ENCODE measurements around the gene ZNF775.
"Not testable (repeated sequence)": the region's sequence is repeated elsewhere in the genome, so short reads cannot be mapped to it uniquely, and the experiment has no call there.

Gene ZNF775

DNA sequence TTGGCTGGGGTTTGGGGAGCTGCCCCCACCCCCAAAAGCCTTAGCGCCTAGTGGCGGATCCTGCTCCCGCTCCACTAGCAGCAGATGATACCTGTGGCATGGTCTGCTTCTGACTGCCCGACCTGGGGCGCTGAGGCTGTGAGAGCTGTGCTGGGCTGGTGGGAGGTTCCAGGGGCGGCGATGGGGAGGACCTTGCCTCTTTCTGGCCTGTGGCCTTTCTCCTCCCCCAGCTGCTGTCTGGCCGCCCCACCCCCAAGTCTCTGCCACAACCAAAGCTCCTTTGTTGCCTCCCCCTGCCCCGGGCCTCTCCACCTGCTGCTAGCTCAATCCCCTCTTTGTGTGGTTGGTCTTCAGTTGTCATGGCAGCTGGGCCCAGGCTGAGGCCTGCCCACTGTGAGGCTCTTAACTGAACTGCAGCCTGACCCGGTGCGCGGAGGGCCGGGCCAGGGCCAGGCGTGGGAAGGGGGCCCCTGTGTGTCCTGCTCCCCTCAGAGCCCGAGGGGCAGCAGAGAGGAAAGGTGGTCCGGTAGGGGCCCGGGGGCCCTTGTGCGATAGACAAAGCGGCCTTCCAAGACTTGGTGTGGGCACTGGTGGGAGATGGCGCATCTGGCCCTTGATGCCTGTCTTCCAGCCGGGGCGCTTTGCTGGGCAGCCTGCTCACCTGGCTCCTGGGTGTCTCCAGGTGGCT, 4.7 kb downstream of the ZNF775 start:
- peak; percentile 99 for DNase-seq

- DNase-seq, result no peak
Measured at GRCh38 chr7:150384406-150385301, 5.5 kb downstream of the ZNF775 start.

- DNase-seq, result no peak
Measured at GRCh38 chr7:150385302-150385723, 6.2 kb downstream of the ZNF775 start.

- not testable (repeated sequence) for DNase-seq
Measured at GRCh38 chr7:150385884-150386283, 6.8 kb downstream of the ZNF775 start.

- DNase-seq, result no peak
Measured at GRCh38 chr7:150388306-150388705, 9.2 kb downstream of the ZNF775 start.

DNA sequence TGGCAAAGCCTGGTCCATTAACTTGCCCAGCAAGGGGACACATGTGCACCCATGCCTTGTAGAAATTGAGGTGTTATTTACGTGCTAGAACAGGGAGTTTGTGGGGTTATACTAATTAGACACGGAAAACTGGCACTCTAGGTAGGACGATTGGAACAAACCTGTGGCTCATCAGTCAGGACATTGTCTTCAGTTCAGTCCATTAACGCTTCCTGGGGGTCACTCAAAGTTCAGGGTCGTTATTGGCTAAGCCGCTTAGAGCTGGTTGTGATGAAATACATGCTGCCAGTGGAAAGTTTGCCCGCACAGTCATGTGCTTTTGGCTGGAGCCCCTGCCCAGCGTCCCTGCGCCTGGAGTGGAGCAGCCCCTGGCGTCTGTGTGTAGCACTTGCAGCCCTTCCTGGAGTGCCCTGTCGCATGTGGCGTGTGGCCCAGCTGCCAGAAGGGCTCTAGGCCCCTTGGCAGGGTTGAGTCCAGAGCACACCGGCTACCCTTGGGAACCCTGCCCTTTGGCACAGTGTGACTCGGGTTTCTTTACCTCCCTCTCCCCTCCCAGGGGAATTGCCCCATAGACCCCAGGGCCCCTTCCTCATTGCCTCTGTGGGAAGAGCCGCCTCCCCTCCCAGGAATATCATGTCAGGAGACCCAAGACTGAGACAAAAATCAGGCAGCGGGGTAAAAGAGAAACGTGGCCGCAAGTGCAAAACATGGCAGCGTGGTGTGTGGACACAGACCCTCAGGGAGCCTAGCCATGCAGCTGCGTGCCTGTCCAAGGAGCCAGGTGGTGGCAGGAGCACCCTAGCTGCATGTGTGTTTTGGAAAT, 9.8 kb downstream of the ZNF775 start:
- no peak for DNase-seq

DNA sequence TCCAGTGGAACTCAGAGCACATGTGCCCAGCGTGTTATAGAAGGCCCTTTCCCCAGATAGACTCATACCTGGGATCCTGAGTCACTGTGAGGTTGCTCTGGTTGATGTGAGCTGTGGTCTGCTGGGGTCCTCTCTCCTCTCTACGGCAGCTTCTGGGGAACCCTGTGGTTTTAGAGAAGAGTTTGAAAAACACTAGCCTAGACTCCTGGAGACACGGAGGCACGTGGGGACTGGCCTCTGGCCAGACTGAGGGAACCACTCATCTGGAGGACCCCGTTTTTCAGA, 10.3 kb downstream of the ZNF775 start:
- DNase-seq, result no peak

GRCh38 chr7:150390205-150390604, 11.1 kb downstream of the ZNF775 start:
- no peak for DNase-seq

DNA sequence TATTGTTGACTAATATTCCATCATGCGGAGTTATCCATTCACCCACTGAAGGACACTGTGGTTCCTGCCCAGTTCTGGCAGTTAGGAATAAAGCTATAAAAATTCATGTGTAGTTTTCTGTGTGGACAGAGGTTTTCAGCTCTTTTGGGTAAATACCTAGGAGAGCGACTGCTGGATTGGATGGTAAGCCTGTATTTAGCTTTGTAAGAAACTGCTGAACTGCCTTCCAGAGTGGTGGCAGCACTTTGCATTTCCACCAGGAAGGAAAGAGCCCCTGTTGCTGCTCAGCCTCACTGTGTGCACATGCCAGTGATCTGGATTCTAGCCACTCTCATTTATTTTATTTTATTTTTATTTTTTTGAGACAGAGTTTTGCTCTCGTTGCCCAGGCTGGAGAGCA, 14.2 kb downstream of the ZNF775 start:
- no peak for DNase-seq

DNA sequence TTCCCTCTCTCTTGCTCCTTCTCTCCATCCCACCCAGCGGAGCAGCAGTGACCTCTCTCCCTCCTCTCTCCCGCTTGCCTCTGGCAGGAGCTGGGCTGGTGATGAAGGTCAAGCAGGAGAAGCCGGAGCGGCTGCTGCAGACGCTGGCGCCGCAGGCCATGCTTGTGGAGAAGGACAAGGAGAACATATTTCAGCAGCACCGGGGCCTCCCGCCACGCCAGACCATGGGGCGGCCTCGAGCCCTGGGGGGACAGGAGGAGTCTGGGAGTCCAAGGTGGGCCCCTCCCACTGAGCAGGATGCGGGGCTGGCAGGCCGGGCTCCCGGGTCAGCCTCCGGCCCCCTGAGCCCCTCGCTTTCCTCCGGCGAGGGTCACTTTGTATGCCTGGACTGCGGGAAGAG, 17.3 kb downstream of the ZNF775 start:
- no peak for DNase-seq

DNA sequence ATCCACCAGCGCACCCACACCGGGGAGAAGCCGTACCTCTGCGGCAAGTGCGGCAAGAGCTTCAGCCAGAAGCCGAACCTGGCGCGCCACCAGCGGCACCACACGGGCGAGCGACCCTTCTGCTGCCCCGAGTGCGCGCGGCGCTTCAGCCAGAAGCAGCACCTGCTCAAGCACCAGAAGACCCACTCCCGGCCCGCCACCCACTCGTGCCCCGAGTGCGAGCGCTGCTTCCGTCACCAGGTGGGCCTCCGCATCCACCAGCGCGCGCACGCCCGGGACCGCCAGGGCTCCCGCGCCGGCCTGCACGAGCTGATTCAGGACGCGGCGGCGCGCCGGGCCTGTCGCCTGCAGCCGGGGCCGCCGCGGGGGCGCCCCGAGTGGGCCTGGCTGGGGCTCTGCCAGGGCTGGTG, 17.7 kb downstream of the ZNF775 start:
- no peak for DNase-seq

DNA sequence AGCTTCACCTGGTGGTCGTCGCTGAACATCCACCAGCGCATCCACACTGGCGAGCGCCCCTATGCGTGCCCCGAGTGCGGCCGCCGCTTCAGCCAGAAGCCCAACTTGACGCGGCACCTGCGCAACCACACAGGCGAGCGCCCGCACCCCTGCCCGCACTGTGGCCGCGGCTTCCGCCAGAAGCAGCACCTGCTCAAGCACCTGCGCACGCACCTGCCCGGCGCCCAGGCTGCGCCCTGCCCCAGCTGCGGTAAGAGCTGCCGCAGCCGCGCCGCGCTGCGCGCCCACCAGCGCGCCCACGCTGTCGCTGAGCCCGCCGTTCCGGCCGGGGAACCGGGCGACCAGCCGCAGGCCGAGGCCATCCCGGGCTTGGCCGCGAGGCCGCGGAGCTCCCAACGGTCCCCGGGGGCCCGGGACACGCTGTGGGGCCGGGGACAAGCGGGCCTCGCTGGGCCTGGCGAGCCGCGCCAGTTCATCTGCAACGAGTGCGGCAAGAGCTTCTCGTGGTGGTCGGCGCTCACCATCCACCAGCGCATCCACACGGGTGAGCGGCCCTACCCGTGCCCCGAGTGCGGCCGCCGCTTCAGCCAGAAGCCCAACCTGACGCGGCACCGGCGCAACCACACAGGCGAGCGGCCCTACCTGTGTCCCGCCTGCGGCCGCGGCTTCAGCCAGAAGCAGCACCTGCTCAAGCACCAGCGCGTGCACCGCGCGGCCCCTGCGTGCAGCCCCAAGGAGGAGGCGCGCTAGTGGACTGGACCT, 18.4 kb downstream of the ZNF775 start:
- DNase-seq, result no peak

- peak; percentile 83 for DNase-seq
Measured at GRCh38 chr7:150398108-150398964, 19.2 kb downstream of the ZNF775 start.

DNA sequence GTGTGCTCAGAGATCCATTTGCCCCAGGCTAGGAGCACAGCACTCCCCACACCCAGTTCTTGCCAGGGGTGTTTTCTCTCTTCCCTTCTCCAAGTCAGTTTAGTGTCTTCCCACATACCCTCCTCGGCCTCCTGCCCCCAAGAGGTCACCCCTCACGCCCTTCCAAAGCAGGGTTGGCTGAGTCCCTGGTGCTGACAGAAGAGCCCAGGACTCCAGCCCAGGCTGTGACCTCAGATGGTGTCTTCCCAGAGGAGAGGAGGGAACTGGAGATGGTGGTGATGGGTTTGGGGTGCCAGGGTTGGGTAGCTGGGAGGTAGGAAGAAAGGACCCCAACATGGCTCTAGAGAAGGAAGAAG, 19.8 kb downstream of the ZNF775 start:
- DNase-seq, result no peak

DNA sequence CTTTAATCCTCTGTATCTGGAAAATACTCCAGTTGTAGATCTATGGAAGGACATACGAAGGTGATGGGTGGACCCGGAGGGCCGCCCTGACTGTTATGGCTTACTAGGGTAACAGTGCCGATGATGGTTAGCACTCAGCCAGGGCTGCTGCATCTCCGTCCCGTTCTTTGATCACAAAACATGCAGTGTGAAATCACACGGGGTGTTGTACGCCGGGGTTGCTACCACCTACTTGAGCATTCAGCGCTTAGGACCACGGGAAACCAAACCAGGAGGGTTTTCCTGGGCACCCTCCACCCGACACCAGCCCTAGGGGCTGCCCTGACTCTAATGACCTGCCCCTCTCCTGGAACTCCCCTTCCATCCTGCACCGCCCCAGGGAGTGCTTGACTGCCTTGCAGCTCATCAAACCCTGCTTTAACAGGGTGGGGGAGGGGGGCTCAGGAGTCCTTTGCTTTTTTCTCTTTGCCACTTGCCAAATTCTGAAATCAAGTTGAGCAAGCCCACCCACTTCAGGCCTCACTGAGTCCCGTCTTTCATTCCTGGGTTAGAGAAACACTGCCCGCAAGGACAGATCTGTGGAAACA, 20.4 kb downstream of the ZNF775 start:
- peak; percentile 97 for DNase-seq

DNA sequence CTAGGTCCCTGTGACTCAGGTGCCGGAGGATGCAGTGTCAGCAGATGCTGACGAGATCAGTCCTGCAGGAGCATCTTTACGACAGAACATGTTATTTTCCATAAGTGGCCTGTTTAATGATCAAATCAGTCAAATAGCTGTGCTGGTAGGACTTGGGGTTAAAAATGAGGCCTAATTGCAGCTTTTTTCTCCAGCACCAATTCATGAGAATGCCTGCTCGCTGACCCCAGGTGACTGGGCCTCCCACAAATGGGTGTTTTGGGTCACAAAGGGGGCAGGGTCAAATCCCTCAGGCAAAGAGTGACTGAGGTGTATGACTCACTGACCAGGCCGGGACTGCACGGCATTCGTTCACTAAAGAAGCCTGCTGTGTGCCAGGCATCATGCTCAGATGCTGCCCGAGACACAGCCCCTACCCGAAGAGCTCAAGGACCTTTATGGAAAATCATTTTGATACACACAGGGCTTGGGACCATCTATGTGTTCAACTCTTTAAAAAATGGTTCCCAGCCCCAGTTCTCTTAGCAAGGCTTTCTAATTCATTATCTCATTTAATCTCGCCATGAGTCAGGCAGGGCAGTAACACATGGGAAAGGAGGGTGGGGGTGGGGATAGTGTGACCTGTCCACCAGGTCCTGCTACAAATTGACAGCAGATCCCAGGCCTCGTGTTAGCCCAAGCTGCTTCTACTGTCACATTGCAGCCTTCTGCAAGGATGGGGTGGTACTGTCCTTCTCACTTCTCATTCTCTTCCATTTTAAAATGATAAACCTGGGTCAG, 21.1 kb downstream of the ZNF775 start:
- peak; percentile 98 for DNase-seq

GRCh38 chr7:150400788-150401423, 21.8 kb downstream of the ZNF775 start:
- peak; percentile 52 for DNase-seq

DNA sequence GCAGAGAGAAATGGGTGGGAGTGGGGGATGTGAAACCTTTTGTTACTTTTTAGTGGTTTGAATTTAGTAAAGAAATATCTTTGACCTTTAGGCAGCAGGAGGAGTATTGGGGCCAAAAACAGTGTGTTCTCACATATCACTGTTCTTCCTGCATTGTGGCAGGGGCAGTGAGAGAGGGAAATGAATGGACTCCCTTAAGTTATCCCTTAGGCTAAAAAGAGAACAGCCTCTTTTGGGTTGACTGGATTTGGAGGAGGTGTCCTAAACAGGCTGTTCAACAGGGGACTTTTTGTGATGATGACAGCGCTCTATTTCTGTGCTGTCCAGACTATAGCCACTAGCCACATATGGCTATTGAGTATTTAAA, 22.3 kb downstream of the ZNF775 start:
- DNase-seq, result peak; percentile 47

DNA sequence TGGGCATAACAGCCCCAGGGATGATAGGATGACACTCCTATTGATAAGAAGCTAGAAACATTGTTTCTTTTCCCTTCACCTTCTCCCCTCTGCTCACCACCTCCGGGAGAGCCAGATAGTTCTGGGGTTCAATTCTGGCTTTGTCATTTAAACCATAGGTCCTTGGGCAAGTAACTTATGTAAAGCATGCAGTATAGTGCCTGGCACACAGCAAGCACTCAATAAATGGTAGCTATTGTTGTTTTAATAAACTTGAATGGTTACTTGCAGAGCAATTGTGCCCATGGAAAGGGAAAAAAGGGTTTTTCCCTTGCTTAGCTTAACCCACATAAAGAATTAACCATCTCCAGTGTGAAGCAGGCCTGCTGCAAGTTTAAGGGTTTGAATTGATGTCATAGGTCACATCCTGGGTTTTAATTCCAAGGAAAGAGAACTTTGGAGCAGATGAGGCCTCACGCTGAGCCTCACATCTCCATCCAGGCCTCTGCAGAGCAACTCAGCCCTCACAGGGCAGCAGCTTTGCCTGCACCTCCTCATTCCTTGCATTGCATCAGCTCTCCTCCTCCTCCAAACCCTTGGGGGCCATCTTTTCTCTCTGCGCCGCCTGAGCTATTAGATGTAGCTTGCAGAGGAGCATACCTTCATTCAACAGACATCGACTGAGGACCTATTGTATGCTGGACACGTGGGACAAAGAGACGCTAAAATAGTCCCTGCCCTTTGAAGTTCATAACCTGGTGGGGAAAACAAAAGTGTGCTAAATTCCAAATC, 22.9 kb downstream of the ZNF775 start:
- peak; percentile 58 for DNase-seq
